ENCODE measurements around the gene MRAS. TPM values are rescaled to one million over a fixed set of nuclear protein-coding genes. Genes with fewer than 3 reads are reported as not detected.

MRAS gene
- total RNA-seq, 2 donors from 2014 or later = 58.6 to 62.3 TPM

GRCh38 chr3:138310494-138310893 lies 37.9 kb upstream of the MRAS start:
- Histone ChIP-seq H3K27ac (no peak overlapping the region), H3K36me3 (no peaks in the 10 kb centered on the region), H3K9me3 (peaks cover 21% of the 10 kb centered on the region), H3K4me1 (ENCODE audit: control insufficient read depth in 1 of 2, low read depth in 2 of 2) (peaks cover 0 to 8% of the 10 kb centered on the region in 2 donors), H3K4me3 (no peak overlapping the region), H3K27me3 (replicated peaks; ENCODE audit: insufficient read depth) (no peaks in the 10 kb centered on the region)
- no peak for DNase-seq (ENCODE audit: low spot score)
- ATAC-seq (ENCODE audit: insufficient number of reproducible peaks, low FRiP score, low read depth) = no peak
- no peak for TF ChIP-seq CTCF (IDR thresholded peaks at IDR 0.05)

- no peak for TF ChIP-seq CTCF (IDR thresholded peaks at IDR 0.05)
- Histone ChIP-seq H3K27me3 (replicated peaks; ENCODE audit: insufficient read depth) (no peaks in the 10 kb centered on the region), H3K9me3 (peaks cover under 1% of the 10 kb centered on the region), H3K27ac (no peak overlapping the region), H3K4me3 (no peak overlapping the region), H3K4me1 (ENCODE audit: control insufficient read depth in 1 of 2, low read depth in 2 of 2) (peaks cover 0 to 8% of the 10 kb centered on the region in 2 donors), H3K36me3 (no peaks in the 10 kb centered on the region)
- ATAC-seq (ENCODE audit: insufficient number of reproducible peaks, low FRiP score, low read depth) (no peak), DNase-seq (ENCODE audit: low spot score) (no peak)
Measured at GRCh38 chr3:138314751-138315150, 33.6 kb upstream of the MRAS start.

- no peaks in the 10 kb centered on the region for H3K27me3 ChIP-seq (replicated peaks; ENCODE audit: insufficient read depth)
- H3K9me3 ChIP-seq = no peaks in the 10 kb centered on the region
- no peak for TF ChIP-seq CTCF (IDR thresholded peaks at IDR 0.05)
- DNase-seq (ENCODE audit: low spot score) (no peak), ATAC-seq (ENCODE audit: insufficient number of reproducible peaks, low FRiP score, low read depth) (no peak)
- H3K4me3 ChIP-seq = no peak overlapping the region
- no peak overlapping the region for H3K27ac ChIP-seq
- H3K36me3 ChIP-seq = no peaks in the 10 kb centered on the region
- H3K4me1 ChIP-seq (ENCODE audit: control insufficient read depth in 1 of 2, low read depth in 2 of 2) = peaks cover 0 to 8% of the 10 kb centered on the region in 2 donors
Measured at GRCh38 chr3:138317687-138318086, 30.7 kb upstream of the MRAS start.

- ATAC-seq (ENCODE audit: insufficient number of reproducible peaks, low FRiP score, low read depth) (no peak), DNase-seq (ENCODE audit: low spot score) (no peak)
- Histone ChIP-seq H3K27ac (no peak overlapping the region), H3K9me3 (no peaks in the 10 kb centered on the region), H3K4me1 (ENCODE audit: control insufficient read depth in 1 of 2, low read depth in 2 of 2) (peaks cover 0 to 7% of the 10 kb centered on the region in 2 donors), H3K4me3 (no peak overlapping the region), H3K36me3 (no peaks in the 10 kb centered on the region), H3K27me3 (replicated peaks; ENCODE audit: insufficient read depth) (no peaks in the 10 kb centered on the region)
- no peak for TF ChIP-seq CTCF (IDR thresholded peaks at IDR 0.05)
Measured at GRCh38 chr3:138323971-138324370, 24.4 kb upstream of the MRAS start.

- DNase-seq (ENCODE audit: low spot score) = no peak
- Histone ChIP-seq H3K4me1 (ENCODE audit: control insufficient read depth in 1 of 2, low read depth in 2 of 2) (peaks cover 0 to 12% of the 10 kb centered on the region in 2 donors), H3K9me3 (no peaks in the 10 kb centered on the region), H3K27me3 (replicated peaks; ENCODE audit: insufficient read depth) (no peaks in the 10 kb centered on the region), H3K4me3 (no peak overlapping the region), H3K36me3 (no peaks in the 10 kb centered on the region), H3K27ac (no peak overlapping the region)
- ATAC-seq (ENCODE audit: insufficient number of reproducible peaks, low FRiP score, low read depth) = no peak
- TF ChIP-seq CTCF (IDR thresholded peaks at IDR 0.05) = no peak
Measured at GRCh38 chr3:138325990-138326389, 22.4 kb upstream of the MRAS start.

Data from thoracic aorta (tissue), 2 donors.